Mesothelial cell of epicardium (in vitro differentiated cells): ENCODE data around the gene MYLIP. TPM values are rescaled to one million over a fixed set of nuclear protein-coding genes. Genes with fewer than 3 reads are reported as not detected.
A peak's percentile ranks its signal among the peaks of the same experiment; 100 is the strongest.

Experiments
- DNase-seq, 2 experiments: peaks; one replicate each; pipeline ENCODE4 v3.0.0; 2021; ENCODE audit warnings: low spot score in 2 of 2; ENCODE audit not compliant: unreplicated experiment in 2 of 2
- H3K27ac Mint-ChIP-seq: 2 replicates; pipeline ENCODE4 v1.8.0; 2021; ENCODE audit warnings: mixed read lengths
- H3K27me3 Mint-ChIP-seq: 2 replicates; pipeline ENCODE4 v1.8.0; 2021; ENCODE audit warnings: low read depth, mixed read lengths
- H3K36me3 Mint-ChIP-seq: 2 replicates; pipeline ENCODE4 v1.8.0; 2021; ENCODE audit warnings: mixed read lengths
- H3K4me1 Mint-ChIP-seq: 2 replicates; pipeline ENCODE4 v1.8.0; 2021; ENCODE audit warnings: mixed read lengths
- H3K4me3 Mint-ChIP-seq: 2 replicates; pipeline ENCODE4 v1.8.0; 2021; ENCODE audit warnings: mild to moderate bottlenecking, moderate library complexity, mixed read lengths
- H3K9me3 Mint-ChIP-seq: 2 replicates; pipeline ENCODE4 v1.8.0; 2021; ENCODE audit warnings: mixed read lengths
- CTCF ChIP-seq: fragments of 200-600 bp; sonication (generic); IDR thresholded peaks from one replicate; pipeline ENCODE4 v1.5.0; 2021; ENCODE audit warnings: antibody characterized with exemption; ENCODE audit not compliant: unreplicated experiment
- total RNA-seq: library from RNA; stranded (reverse); gene quantifications from 3 replicates; pipeline ENCODE4 v1.2.1, GENCODE V29; 2021

The MYLIP gene
- total RNA-seq, 1 donor from 2014 or later: 25.7 TPM

DNA sequence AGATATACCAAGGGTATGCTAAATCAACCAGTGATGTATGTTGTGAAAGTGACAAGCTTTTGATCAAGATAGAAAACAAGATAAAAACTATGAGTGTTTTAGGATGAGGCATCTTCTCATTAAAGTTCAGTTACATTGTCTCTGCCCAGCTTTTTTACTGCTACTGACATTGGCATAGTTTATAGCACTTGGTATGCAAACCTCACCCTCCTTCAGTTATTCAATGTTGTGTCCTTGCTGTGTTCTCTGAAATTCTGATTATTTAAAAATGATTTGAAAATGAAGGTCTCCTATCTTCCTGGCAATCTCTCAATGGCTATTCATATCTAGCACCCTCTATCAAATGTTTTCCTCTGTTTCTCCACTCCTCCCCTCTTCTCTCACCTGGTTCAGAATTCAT, 6.7 kb upstream of the MYLIP start:
- no peak for DNase-seq
- H3K36me3 Mint-ChIP-seq: no peaks in the 10 kb centered on the region
- no peak overlapping the region for H3K4me3 Mint-ChIP-seq
- TF ChIP-seq CTCF: no peak
- H3K4me1 Mint-ChIP-seq: peaks cover 5% of the 10 kb centered on the region
- no peak overlapping the region for H3K27ac Mint-ChIP-seq
- peaks cover 12% of the 10 kb centered on the region for H3K27me3 Mint-ChIP-seq
- no peaks in the 10 kb centered on the region for H3K9me3 Mint-ChIP-seq

- no peaks in the 10 kb centered on the region for H3K9me3 Mint-ChIP-seq
- no peaks in the 10 kb centered on the region for H3K36me3 Mint-ChIP-seq
- no peak for DNase-seq
- H3K27ac Mint-ChIP-seq: no peak overlapping the region
- no peak overlapping the region for H3K4me3 Mint-ChIP-seq
- no peak for TF ChIP-seq CTCF
- peaks cover 11% of the 10 kb centered on the region for H3K27me3 Mint-ChIP-seq
- H3K4me1 Mint-ChIP-seq: peaks cover 5% of the 10 kb centered on the region
Observed at GRCh38 chr6:16124198-16125180, 4.4 kb upstream of the MYLIP start.

DNA sequence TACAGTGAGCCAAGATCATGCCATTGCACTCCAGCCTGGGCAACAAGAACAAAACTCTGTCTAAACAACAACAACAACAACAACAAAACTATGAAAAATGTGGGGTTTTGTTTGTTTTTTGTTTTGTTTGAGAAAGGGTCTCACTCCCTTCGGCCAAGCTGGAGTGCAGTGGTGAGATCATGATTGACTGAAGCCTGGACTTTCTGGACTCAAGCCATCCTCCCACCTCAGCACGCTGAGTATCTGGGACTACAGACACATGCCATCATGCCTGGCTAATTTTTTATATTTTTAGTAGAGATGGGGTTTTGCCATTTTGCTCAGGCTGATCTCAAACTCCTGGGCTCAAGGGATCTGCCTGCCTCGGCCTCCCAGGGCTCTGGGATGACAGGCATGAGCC, 2.8 kb upstream of the MYLIP start:
- Mint-ChIP-seq H3K27me3 (peaks cover 11% of the 10 kb centered on the region), H3K9me3 (no peaks in the 10 kb centered on the region), H3K27ac (no peak overlapping the region), H3K36me3 (no peaks in the 10 kb centered on the region), H3K4me1 (peaks cover 18% of the 10 kb centered on the region), H3K4me3 (no peak overlapping the region)
- TF ChIP-seq CTCF: no peak
- DNase-seq: no peak

DNA sequence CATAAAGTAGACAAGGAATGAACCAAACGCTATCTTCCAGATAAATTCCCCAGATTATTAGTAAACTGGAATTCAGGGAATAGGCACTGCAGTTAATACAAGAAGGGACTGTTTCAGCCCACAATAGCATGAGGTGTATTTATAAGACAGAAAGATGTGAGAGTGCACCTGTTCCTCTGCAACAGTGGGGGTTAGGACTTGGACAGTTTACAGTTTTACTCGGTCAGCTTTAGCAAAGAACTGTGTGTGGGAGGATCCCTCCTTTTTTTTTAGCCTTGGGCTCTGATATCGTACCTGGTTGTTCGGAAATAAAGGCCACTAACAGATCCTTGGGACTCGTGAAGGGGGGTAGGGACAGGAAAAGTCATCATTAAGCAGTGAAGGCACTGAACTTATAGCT, 2.0 kb upstream of the MYLIP start:
- peaks cover 23% of the 10 kb centered on the region for H3K4me1 Mint-ChIP-seq
- no peaks in the 10 kb centered on the region for H3K36me3 Mint-ChIP-seq
- TF ChIP-seq CTCF: no peak
- peaks cover 11% of the 10 kb centered on the region for H3K27me3 Mint-ChIP-seq
- H3K4me3 Mint-ChIP-seq: no peak overlapping the region
- no peaks in the 10 kb centered on the region for H3K9me3 Mint-ChIP-seq
- H3K27ac Mint-ChIP-seq: no peak overlapping the region
- no peak for DNase-seq

- Mint-ChIP-seq H3K27ac (no peak overlapping the region), H3K4me3 (peak overlapping the region; percentile 26), H3K36me3 (no peaks in the 10 kb centered on the region), H3K27me3 (peaks cover 11% of the 10 kb centered on the region), H3K9me3 (no peaks in the 10 kb centered on the region), H3K4me1 (peaks cover 24% of the 10 kb centered on the region)
- DNase-seq: no peak
- no peak for TF ChIP-seq CTCF
Observed at GRCh38 chr6:16127471-16127870, 1.4 kb upstream of the MYLIP start.
